ENCODE data around the gene HNRNPA0. TPM values are rescaled to one million over a fixed set of nuclear protein-coding genes. Genes with fewer than 3 reads are reported as not detected.

HNRNPA0 gene
- polyA plus RNA-seq, 4 donors = 17.6 to 39.6 (median 28.2) TPM

DNA sequence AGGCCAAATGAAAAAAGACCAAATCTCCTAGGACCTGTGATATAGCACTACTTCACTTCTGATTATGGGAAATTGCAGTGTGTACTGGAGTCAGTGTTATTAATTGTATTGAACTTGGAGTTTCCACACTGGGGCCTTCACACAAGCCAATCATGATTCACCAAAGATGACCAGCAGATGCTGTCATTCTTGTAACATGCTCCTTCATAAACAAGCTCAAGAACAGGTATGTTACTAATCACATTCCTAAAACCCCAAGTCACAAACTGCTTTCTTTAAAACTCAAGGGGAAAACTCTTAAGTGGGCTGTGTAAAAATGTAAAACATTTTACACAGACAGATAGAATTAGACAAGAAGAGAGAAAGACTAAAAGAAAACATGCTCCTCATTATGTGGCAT is 23.8 kb downstream of the HNRNPA0 start:
- no peak for FAIRE-seq
- no peak overlapping the region for H3K27ac ChIP-seq (ENCODE audit: low read depth in 1 of 3, low read length in 2 of 3)

DNA sequence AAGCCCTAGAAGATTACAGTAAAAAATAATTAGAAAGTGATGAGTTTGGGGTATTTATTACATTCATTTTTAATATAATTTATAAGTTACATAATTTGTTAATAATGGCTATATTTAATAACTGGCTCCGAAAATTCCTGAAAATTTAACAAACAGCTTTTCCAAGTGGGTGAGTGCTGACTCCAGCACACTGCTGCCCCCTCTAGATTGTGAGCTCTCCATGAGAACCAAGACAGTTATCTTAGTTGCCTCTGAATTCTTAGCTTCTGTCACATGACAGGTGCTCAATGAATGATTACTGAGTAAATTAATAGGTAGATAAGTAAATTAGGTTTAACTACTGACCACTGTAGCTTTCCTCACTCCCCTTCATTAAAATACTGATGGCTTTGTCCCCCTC is 26.1 kb downstream of the HNRNPA0 start:
- FAIRE-seq = no peak
- no peaks in the 10 kb centered on the region for H3K36me3 ChIP-seq (ENCODE audit: control insufficient read depth in 3 of 3, insufficient read depth in 2 of 3, low read depth in 1 of 3, low read length in 3 of 3)
- H3K4me3 ChIP-seq (ENCODE audit: low read depth in 1 of 3, low read length in 3 of 3) = no peak overlapping the region
- no peaks in the 10 kb centered on the region for H3K9me3 ChIP-seq (ENCODE audit: control insufficient read depth in 2 of 2, insufficient read depth in 1 of 2, low read depth in 1 of 2, low read length in 1 of 2)
- peaks cover 0 to 2% (median 0%) of the 10 kb centered on the region in 3 donors for H3K4me1 ChIP-seq (ENCODE audit: control insufficient read depth in 3 of 3, insufficient read depth in 2 of 3, low read depth in 1 of 3, low read length in 2 of 3)
- WGBS, 3 donors = 84 to 100% (median 91%) methylated on average over 1 of the region's 1 CpG
- H3K27ac ChIP-seq (ENCODE audit: low read depth in 1 of 3, low read length in 2 of 3) = no peak overlapping the region
- DNase-seq = no peak
- H3K27me3 ChIP-seq (ENCODE audit: control insufficient read depth in 3 of 3, insufficient read depth in 3 of 3, low read length in 3 of 3) = no peaks in the 10 kb centered on the region

More for the DNA sequence above, 23.8 kb downstream of the HNRNPA0 start:
- Histone ChIP-seq H3K4me1 (ENCODE audit: control insufficient read depth in 3 of 3, insufficient read depth in 2 of 3, low read depth in 1 of 3, low read length in 2 of 3) (peaks cover 0 to 3% (median 2%) of the 10 kb centered on the region in 3 donors), H3K27me3 (ENCODE audit: control insufficient read depth in 3 of 3, insufficient read depth in 3 of 3, low read length in 3 of 3) (no peaks in the 10 kb centered on the region), H3K4me3 (ENCODE audit: low read depth in 1 of 3, low read length in 3 of 3) (no peak overlapping the region), H3K36me3 (ENCODE audit: control insufficient read depth in 3 of 3, insufficient read depth in 2 of 3, low read depth in 1 of 3, low read length in 3 of 3) (no peaks in the 10 kb centered on the region), H3K9me3 (ENCODE audit: control insufficient read depth in 2 of 2, insufficient read depth in 1 of 2, low read depth in 1 of 2, low read length in 1 of 2) (no peaks in the 10 kb centered on the region)
- DNase-seq = no peak

DNA sequence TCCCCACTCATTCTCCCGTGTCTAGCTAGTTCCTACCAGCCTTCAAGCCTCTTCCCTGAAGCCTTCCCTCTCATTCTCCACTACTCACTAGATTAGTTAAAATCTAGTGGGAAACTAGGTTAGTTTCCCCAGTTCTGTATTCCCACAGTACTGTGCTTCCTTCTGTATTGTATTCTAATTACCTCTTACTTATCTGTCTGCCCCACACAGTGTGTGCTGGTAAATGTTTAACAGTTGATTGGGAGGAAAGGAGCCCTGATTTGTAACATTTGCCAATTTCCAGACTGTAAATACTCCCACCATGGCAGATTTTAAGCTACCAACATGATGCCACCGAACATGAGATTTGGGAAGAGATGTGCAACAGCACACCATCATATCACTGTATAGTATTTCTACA is 26.5 kb downstream of the HNRNPA0 start:
- Histone ChIP-seq H3K9me3 (ENCODE audit: control insufficient read depth in 2 of 2, insufficient read depth in 1 of 2, low read depth in 1 of 2, low read length in 1 of 2) (no peaks in the 10 kb centered on the region), H3K27ac (ENCODE audit: low read depth in 1 of 3, low read length in 2 of 3) (no peak overlapping the region), H3K4me3 (ENCODE audit: low read depth in 1 of 3, low read length in 3 of 3) (no peak overlapping the region), H3K4me1 (ENCODE audit: control insufficient read depth in 3 of 3, insufficient read depth in 2 of 3, low read depth in 1 of 3, low read length in 2 of 3) (peaks cover 0 to 2% (median 0%) of the 10 kb centered on the region in 3 donors), H3K36me3 (ENCODE audit: control insufficient read depth in 3 of 3, insufficient read depth in 2 of 3, low read depth in 1 of 3, low read length in 3 of 3) (no peaks in the 10 kb centered on the region), H3K27me3 (ENCODE audit: control insufficient read depth in 3 of 3, insufficient read depth in 3 of 3, low read length in 3 of 3) (no peaks in the 10 kb centered on the region)
- FAIRE-seq = no peak
- no peak for DNase-seq
- WGBS, 3 donors = 50 to 70% (median 65%) methylated on average over 2 of the region's 2 CpGs

DNA sequence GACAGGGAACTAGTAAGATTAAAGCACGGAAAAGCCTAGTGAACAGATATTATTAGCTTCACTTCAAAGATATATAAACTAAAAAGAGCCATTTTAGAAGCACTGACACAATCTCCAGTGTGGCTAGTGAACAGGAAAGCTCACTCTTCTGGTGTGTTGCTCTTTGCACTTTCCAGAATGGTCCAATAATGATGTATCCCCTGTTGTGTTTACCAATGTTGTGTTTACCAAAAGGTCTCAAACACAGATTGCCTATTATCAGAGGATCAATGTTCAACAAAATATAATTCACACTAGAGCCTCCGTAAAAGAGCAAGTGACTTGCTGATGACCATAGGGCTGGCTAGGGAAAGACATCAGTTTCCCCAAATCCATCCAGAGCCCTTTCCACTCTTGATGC is 29.9 kb downstream of the HNRNPA0 start:
- H3K27me3 ChIP-seq (ENCODE audit: control insufficient read depth in 3 of 3, insufficient read depth in 3 of 3, low read length in 3 of 3) = no peaks in the 10 kb centered on the region
- H3K9me3 ChIP-seq (ENCODE audit: control insufficient read depth in 2 of 2, insufficient read depth in 1 of 2, low read depth in 1 of 2, low read length in 1 of 2) = no peaks in the 10 kb centered on the region
- no peak overlapping the region for H3K27ac ChIP-seq (ENCODE audit: low read depth in 1 of 3, low read length in 2 of 3)
- DNase-seq (no peak), FAIRE-seq (no peak)
- peaks cover 0 to 2% (median 0%) of the 10 kb centered on the region in 3 donors for H3K4me1 ChIP-seq (ENCODE audit: control insufficient read depth in 3 of 3, insufficient read depth in 2 of 3, low read depth in 1 of 3, low read length in 2 of 3)
- H3K4me3 ChIP-seq (ENCODE audit: low read depth in 1 of 3, low read length in 3 of 3) = no peak overlapping the region
- 85 to 88% (median 86%) methylated on average over 2 of the region's 2 CpGs for WGBS, 3 donors
- H3K36me3 ChIP-seq (ENCODE audit: control insufficient read depth in 3 of 3, insufficient read depth in 2 of 3, low read depth in 1 of 3, low read length in 3 of 3) = no peaks in the 10 kb centered on the region

DNA sequence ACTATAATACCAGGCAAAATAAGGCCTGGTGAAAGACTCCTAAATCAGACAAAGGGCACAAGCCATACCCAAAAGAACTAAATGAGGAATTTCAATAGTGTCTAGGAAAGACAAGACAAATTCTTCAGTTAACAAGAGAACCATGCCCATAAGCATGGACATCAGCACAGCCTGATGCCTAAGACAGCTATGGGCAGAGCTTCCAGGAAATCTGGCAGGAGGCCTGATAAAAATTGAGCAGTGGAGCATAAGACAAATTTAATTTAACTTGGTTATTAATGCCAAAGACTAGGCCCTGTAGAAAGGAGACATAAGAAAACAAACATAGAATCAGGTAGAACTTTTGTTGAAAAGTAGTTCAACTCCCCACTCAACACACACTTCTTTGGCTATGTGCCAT is 35.6 kb downstream of the HNRNPA0 start:
- Histone ChIP-seq H3K4me3 (ENCODE audit: low read depth in 1 of 3, low read length in 3 of 3) (no peak overlapping the region), H3K27me3 (ENCODE audit: control insufficient read depth in 3 of 3, insufficient read depth in 3 of 3, low read length in 3 of 3) (no peaks in the 10 kb centered on the region), H3K9me3 (ENCODE audit: control insufficient read depth in 2 of 2, insufficient read depth in 1 of 2, low read depth in 1 of 2, low read length in 1 of 2) (no peaks in the 10 kb centered on the region), H3K27ac (ENCODE audit: low read depth in 1 of 3, low read length in 2 of 3) (no peak overlapping the region), H3K4me1 (ENCODE audit: control insufficient read depth in 3 of 3, insufficient read depth in 2 of 3, low read depth in 1 of 3, low read length in 2 of 3) (no peaks in the 10 kb centered on the region), H3K36me3 (ENCODE audit: control insufficient read depth in 3 of 3, insufficient read depth in 2 of 3, low read depth in 1 of 3, low read length in 3 of 3) (no peaks in the 10 kb centered on the region)
- DNase-seq (no peak), FAIRE-seq (no peak)

DNA sequence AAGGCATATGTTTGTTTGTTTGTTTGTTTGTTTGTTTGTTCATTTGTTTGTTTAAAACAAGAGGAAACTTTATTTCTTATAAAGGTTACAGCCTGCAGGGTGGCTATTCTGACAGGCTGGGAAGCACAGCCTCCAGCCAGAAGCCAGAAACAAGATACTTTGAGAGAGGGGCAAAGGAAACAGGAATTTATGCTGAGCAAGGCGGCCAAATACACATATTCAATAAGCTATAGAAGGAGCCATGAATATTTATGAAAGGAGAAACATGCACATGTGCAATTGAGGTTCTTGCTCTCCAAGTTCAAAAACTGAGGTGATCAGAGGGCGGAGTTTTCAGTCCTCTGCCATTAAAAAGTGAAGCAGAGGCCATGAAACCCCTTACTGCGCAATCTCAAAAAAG is 37.8 kb downstream of the HNRNPA0 start:
- FAIRE-seq (no peak), DNase-seq (no peak)
- no peaks in the 10 kb centered on the region for H3K4me1 ChIP-seq (ENCODE audit: control insufficient read depth in 3 of 3, insufficient read depth in 2 of 3, low read depth in 1 of 3, low read length in 2 of 3)
- H3K27me3 ChIP-seq (ENCODE audit: control insufficient read depth in 3 of 3, insufficient read depth in 3 of 3, low read length in 3 of 3) = no peaks in the 10 kb centered on the region
- H3K36me3 ChIP-seq (ENCODE audit: control insufficient read depth in 3 of 3, insufficient read depth in 2 of 3, low read depth in 1 of 3, low read length in 3 of 3) = no peaks in the 10 kb centered on the region
- peaks cover 0 to 3% of the 10 kb centered on the region in 2 donors for H3K9me3 ChIP-seq (ENCODE audit: control insufficient read depth in 2 of 2, insufficient read depth in 1 of 2, low read depth in 1 of 2, low read length in 1 of 2)
- 96 to 99% (median 98%) methylated on average over 3 of the region's 3 CpGs for WGBS, 3 donors
- no peak overlapping the region for H3K4me3 ChIP-seq (ENCODE audit: low read depth in 1 of 3, low read length in 3 of 3)
- H3K27ac ChIP-seq (ENCODE audit: low read depth in 1 of 3, low read length in 2 of 3) = no peak overlapping the region

DNA sequence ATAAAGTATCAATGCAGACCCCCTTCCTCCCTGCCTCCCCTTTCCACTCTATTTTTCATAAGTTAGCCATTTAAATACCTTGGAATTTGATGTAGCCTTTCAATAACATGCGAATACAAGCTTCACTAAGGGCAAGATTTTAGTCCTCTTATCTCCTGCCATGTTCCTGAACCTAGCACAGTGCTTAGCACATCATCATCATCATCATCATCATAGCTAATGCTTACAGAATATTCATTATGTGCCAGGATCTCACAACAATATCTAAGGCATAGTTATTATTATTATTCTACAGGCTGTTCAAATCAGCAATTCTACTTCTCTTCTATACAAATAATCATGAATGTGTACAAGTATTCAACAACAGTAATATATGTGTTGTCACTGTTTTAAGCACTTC is 38.7 kb downstream of the HNRNPA0 start:
- WGBS, 3 donors = 90 to 100% (median 98%) methylated on average over 1 of the region's 1 CpG
- Histone ChIP-seq H3K4me1 (ENCODE audit: control insufficient read depth in 3 of 3, insufficient read depth in 2 of 3, low read depth in 1 of 3, low read length in 2 of 3) (no peaks in the 10 kb centered on the region), H3K27me3 (ENCODE audit: control insufficient read depth in 3 of 3, insufficient read depth in 3 of 3, low read length in 3 of 3) (no peaks in the 10 kb centered on the region), H3K9me3 (ENCODE audit: control insufficient read depth in 2 of 2, insufficient read depth in 1 of 2, low read depth in 1 of 2, low read length in 1 of 2) (peaks cover 0 to 3% of the 10 kb centered on the region in 2 donors), H3K36me3 (ENCODE audit: control insufficient read depth in 3 of 3, insufficient read depth in 2 of 3, low read depth in 1 of 3, low read length in 3 of 3) (no peaks in the 10 kb centered on the region), H3K27ac (ENCODE audit: low read depth in 1 of 3, low read length in 2 of 3) (no peak overlapping the region), H3K4me3 (ENCODE audit: low read depth in 1 of 3, low read length in 3 of 3) (no peak overlapping the region)
- no peak for FAIRE-seq
- DNase-seq = no peak

DNA sequence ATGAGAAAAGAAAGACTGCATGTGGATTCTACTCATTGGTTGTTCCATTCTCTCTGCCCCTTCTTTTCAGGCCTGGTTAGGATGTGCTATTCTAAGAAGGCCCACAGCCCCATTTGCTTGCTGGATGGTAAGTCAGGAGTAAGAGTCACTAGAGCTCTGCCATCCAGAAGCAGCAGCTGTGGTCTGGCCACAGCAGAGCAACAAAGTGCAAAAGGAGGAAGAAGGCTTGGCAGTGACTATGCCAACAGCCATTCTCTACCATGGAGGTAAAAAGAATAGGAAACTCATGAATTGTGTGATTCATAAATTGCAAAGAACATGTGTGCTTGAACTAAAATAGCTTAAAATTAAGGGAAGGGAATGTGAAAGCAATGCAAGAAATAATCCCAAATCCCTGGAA is 39.2 kb downstream of the HNRNPA0 start:
- DNase-seq (no peak), FAIRE-seq (no peak)
- Histone ChIP-seq H3K36me3 (ENCODE audit: control insufficient read depth in 3 of 3, insufficient read depth in 2 of 3, low read depth in 1 of 3, low read length in 3 of 3) (no peaks in the 10 kb centered on the region), H3K27ac (ENCODE audit: low read depth in 1 of 3, low read length in 2 of 3) (no peak overlapping the region), H3K4me3 (ENCODE audit: low read depth in 1 of 3, low read length in 3 of 3) (no peak overlapping the region), H3K27me3 (ENCODE audit: control insufficient read depth in 3 of 3, insufficient read depth in 3 of 3, low read length in 3 of 3) (no peaks in the 10 kb centered on the region), H3K9me3 (ENCODE audit: control insufficient read depth in 2 of 2, insufficient read depth in 1 of 2, low read depth in 1 of 2, low read length in 1 of 2) (peaks cover 0 to 3% of the 10 kb centered on the region in 2 donors), H3K4me1 (ENCODE audit: control insufficient read depth in 3 of 3, insufficient read depth in 2 of 3, low read depth in 1 of 3, low read length in 2 of 3) (no peaks in the 10 kb centered on the region)

DNA sequence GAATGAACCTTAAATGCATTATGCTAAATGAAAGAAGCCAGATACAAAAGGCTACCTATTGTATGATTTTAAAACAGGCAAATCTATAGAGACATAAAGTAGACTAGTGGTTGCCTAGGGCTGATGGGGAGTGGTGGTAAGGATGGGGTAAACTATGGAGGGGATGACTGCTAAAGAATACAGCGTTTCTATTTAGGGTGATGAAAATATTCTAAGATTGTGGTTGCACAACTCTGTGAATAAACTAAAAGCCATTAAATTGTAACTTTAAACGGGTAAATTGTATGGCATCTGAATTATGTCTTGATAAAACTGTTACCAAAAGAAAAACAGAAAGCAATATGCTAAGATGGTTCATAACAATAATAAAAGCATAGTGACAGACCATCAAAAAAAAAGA is 39.7 kb downstream of the HNRNPA0 start:
- H3K27ac ChIP-seq (ENCODE audit: low read depth in 1 of 3, low read length in 2 of 3) = no peak overlapping the region
- H3K36me3 ChIP-seq (ENCODE audit: control insufficient read depth in 3 of 3, insufficient read depth in 2 of 3, low read depth in 1 of 3, low read length in 3 of 3) = peaks cover 0 to 1% (median 0%) of the 10 kb centered on the region in 3 donors
- H3K9me3 ChIP-seq (ENCODE audit: control insufficient read depth in 2 of 2, insufficient read depth in 1 of 2, low read depth in 1 of 2, low read length in 1 of 2) = peaks cover 0 to 3% of the 10 kb centered on the region in 2 donors
- no peaks in the 10 kb centered on the region for H3K4me1 ChIP-seq (ENCODE audit: control insufficient read depth in 3 of 3, insufficient read depth in 2 of 3, low read depth in 1 of 3, low read length in 2 of 3)
- no peak for FAIRE-seq
- H3K4me3 ChIP-seq (ENCODE audit: low read depth in 1 of 3, low read length in 3 of 3) = no peak overlapping the region
- no peak for DNase-seq
- 88 to 93% (median 91%) methylated on average over 2 of the region's 2 CpGs for WGBS, 3 donors
- H3K27me3 ChIP-seq (ENCODE audit: control insufficient read depth in 3 of 3, insufficient read depth in 3 of 3, low read length in 3 of 3) = no peaks in the 10 kb centered on the region
